ENCODE results near the gene BMP7.
"Not testable (repeated sequence)": the region's sequence is repeated elsewhere in the genome, so short reads cannot be mapped to it uniquely, and the experiment has no call there.

BMP7 gene

DNA sequence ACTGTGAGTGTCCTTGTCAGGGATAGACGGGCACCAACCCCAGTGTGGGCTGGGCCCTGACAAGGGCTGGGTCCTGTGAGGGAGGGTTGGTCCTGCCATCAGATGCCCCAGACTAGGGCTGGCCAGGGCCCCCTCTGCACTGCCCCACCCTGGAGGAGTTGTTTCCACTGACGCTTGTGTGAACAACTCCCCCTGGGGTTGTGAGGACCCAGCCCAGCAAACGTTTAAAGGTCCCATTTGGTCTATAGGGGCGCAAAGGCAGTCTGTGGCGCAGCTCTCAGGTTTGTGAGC, 104.1 kb downstream of the BMP7 start:
- DNase-seq (ENCODE audit: low read depth): no peak
- H3K4me3 ChIP-seq (ENCODE audit: low read depth, low read length): no peak overlapping the region
- TF ChIP-seq, protein P1, sequence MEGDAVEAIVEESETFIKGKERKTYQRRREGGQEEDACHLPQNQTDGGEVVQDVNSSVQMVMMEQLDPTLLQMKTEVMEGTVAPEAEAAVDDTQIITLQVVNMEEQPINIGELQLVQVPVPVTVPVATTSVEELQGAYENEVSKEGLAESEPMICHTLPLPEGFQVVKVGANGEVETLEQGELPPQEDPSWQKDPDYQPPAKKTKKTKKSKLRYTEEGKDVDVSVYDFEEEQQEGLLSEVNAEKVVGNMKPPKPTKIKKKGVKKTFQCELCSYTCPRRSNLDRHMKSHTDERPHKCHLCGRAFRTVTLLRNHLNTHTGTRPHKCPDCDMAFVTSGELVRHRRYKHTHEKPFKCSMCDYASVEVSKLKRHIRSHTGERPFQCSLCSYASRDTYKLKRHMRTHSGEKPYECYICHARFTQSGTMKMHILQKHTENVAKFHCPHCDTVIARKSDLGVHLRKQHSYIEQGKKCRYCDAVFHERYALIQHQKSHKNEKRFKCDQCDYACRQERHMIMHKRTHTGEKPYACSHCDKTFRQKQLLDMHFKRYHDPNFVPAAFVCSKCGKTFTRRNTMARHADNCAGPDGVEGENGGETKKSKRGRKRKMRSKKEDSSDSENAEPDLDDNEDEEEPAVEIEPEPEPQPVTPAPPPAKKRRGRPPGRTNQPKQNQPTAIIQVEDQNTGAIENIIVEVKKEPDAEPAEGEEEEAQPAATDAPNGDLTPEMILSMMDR (IDR thresholded peaks at IDR 0.05; ENCODE audit: insufficient read depth, low read depth, low read length, missing control alignments): no peak

- TF ChIP-seq, protein P1 (IDR thresholded peaks at IDR 0.05; ENCODE audit: insufficient read depth, low read depth, low read length, missing control alignments): no peak
- DNase-seq (ENCODE audit: low read depth): no peak
- no peak overlapping the region for H3K4me3 ChIP-seq (ENCODE audit: low read depth, low read length)
Observed at GRCh38 chr20:57161478-57162361, 104.7 kb downstream of the BMP7 start.

DNA sequence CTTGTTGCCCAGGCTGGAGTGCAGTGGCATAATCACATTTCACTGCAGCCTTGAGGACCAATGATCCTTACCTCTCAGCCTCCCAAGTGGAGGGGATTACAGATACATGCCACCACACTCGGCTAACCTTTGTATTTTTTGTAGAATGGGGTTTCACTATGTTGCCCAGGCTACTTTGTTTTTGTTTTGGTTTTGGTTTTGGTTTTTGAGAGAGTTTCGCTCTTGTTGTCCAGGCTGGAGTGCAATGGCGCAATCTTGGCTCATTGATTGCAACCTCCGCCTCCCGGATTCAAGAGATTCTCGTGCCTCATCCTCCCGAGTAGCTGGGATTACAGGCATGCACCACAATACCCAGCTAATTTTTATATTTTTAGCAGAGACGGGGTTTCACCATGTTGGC, 105.5 kb downstream of the BMP7 start:
- no peak overlapping the region for H3K4me3 ChIP-seq (ENCODE audit: low read depth, low read length)
- TF ChIP-seq, protein P1 (IDR thresholded peaks at IDR 0.05; ENCODE audit: insufficient read depth, low read depth, low read length, missing control alignments): no peak
- no peak for DNase-seq (ENCODE audit: low read depth)

- TF ChIP-seq, protein P1 (IDR thresholded peaks at IDR 0.05; ENCODE audit: insufficient read depth, low read depth, low read length, missing control alignments): no peak
- no peak overlapping the region for H3K4me3 ChIP-seq (ENCODE audit: low read depth, low read length)
- DNase-seq (ENCODE audit: low read depth): no peak
Observed at GRCh38 chr20:57159945-57160610, 106.4 kb downstream of the BMP7 start.

DNA sequence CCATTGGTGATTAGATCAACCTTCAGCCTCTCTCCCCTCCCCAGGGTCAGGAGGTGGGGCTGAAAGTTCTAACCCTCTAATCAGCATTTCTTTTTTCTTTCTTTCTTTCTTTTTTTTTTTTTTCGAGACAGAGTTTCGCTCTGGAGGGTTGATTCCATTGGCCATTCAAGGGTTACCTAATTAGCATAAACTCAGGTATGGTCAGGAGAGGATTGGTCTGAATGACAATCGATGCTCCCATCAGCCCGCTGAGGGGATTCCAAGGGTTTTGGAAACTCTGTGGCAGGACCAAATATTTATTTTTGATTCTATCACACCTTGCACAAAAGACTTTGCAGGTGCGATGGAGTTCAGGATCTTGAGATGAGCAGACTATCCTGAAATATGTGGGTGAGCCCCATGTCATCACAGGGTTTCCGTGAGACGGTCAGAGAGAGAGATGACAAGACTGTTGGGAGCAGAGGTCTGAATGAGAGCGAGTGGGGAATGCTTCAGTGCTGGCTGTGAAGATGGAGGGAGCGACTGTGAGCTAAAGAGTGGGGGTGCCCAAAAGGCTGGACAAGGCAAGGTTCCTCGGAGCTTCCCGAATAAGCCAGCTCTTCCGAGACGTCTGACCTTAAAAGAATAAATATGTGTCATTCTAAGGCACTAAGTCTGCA, 107.1 kb downstream of the BMP7 start:
- TF ChIP-seq, protein P1 (IDR thresholded peaks at IDR 0.05; ENCODE audit: insufficient read depth, low read depth, low read length, missing control alignments): no peak
- DNase-seq (ENCODE audit: low read depth): no peak
- no peak overlapping the region for H3K4me3 ChIP-seq (ENCODE audit: low read depth, low read length)

GRCh38 chr20:57158474-57158873, 108.0 kb downstream of the BMP7 start:
- no peak overlapping the region for H3K4me3 ChIP-seq (ENCODE audit: low read depth, low read length)
- TF ChIP-seq, protein P1 (IDR thresholded peaks at IDR 0.05; ENCODE audit: insufficient read depth, low read depth, low read length, missing control alignments): no peak
- DNase-seq (ENCODE audit: low read depth): no peak

DNA sequence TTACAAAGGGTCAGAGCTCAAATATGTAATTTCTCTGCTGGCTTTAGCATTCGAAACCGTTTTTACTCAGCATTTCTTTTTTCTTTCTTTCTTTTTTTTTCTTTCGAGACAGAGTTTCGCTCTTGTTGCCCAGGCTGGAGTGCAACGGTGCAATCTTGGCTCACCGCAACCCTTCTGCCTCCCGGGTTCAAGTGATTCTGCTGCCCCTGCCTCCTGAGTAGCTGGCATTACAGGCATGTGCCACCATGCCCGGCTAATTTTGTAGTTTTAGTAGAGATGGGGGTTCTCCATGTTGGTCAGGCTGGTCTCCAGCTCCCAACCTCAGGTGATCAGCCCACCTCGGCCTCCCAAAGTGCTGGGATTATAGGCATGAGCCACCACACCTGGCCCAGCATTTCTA, 108.7 kb downstream of the BMP7 start:
- not testable (repeated sequence) for H3K4me3 ChIP-seq (ENCODE audit: low read depth, low read length); DNase-seq (ENCODE audit: low read depth)

Data from GM12865 (cell line).